GM13976 (cell line): ENCODE data around the gene LRP5.
A peak's percentile ranks its signal among the peaks of the same experiment; 100 is the strongest.

ENCODE experiments used
- DNase-seq: peaks from one replicate; pipeline ENCODE4 v3.0.0; 2012; ENCODE audit warnings: low spot score
- CTCF ChIP-seq: IDR thresholded peaks from 2 replicates; pipeline ENCODE4 v1.5.1; 2012; ENCODE audit warnings: borderline replicate concordance, mild to moderate bottlenecking; ENCODE audit not compliant: insufficient read depth; ENCODE audit errors: extremely low read depth, missing control alignments, control extremely low read depth
- in situ Hi-C: fragments of 300-500 bp; cut with MboI; formaldehyde crosslinking; loops from one replicate; pipeline ENCODE4 v1.12.0; 2022; ENCODE audit warnings: low sequenced_read_pairs, mixed read lengths, inconsistent platforms; ENCODE audit not compliant: unreplicated experiment

LRP5 gene

GRCh38 chr11:68266936-68267880 is 45.2 kb upstream of the LRP5 start:
- in situ Hi-C loops: no loop called here
- no peak for TF ChIP-seq CTCF
- no peak for DNase-seq

- DNase-seq: no peak
- no peak for TF ChIP-seq CTCF
- in situ Hi-C loops: no loop called here
These were observed 44.5 kb upstream of the LRP5 start for GRCh38 chr11:68267881-68268240.

GRCh38 chr11:68269414-68270081 is 42.8 kb upstream of the LRP5 start:
- no peak for DNase-seq
- no peak for TF ChIP-seq CTCF
- in situ Hi-C loops: no loop called here

- no peak for TF ChIP-seq CTCF
- in situ Hi-C loops: no loop called here
- no peak for DNase-seq
These were observed 42.0 kb upstream of the LRP5 start for GRCh38 chr11:68270196-68271022.

- peak; percentile 47 for TF ChIP-seq CTCF
- in situ Hi-C loops: no loop called here
- peak; percentile 76 for DNase-seq
These were observed 41.2 kb upstream of the LRP5 start for GRCh38 chr11:68271023-68271780.
